Esophagus mucosa (tissue), 1 donor: Measurements from ENCODE around the gene CYS1. TPM values are rescaled to one million over a fixed set of nuclear protein-coding genes. Genes with fewer than 3 reads are reported as not detected.
"Not testable (repeated sequence)": the region's sequence is repeated elsewhere in the genome, so short reads cannot be mapped to it uniquely, and the experiment has no call there.

Experiments used
- ATAC-seq: fragments of 200-7000 bp; cut with Tn5 transposase; one replicate; pipeline ENCODE4 v1.9.1; 2020
- total RNA-seq: library from RNA; stranded (reverse); gene quantifications from one replicate; pipeline ENCODE4 v1.2.4, GENCODE V29; 2023
- donor health status: DM: yes; HTN: yes; CAD: no.

The CYS1 gene
- total RNA-seq, 1 donor from 2014 or later, result 0.52 TPM

GRCh38 chr2:10011606-10012325 lies 68.4 kb downstream of the CYS1 start:
- ATAC-seq, result not testable (repeated sequence)

GRCh38 chr2:10010861-10011605 lies 69.2 kb downstream of the CYS1 start:
- ATAC-seq, result not testable (repeated sequence)

GRCh38 chr2:10009811-10010781 lies 70.1 kb downstream of the CYS1 start:
- ATAC-seq, result no peak

GRCh38 chr2:10009271-10009810 lies 70.9 kb downstream of the CYS1 start:
- ATAC-seq, result no peak

- no peak for ATAC-seq
Observed at GRCh38 chr2:10008809-10009176, 71.4 kb downstream of the CYS1 start.

GRCh38 chr2:10007921-10008808 lies 72.0 kb downstream of the CYS1 start:
- ATAC-seq, result no peak

GRCh38 chr2:10007435-10007834 lies 72.8 kb downstream of the CYS1 start:
- ATAC-seq, result no peak

Other genes with a start within 250 kb of the CYS1 start
- gene TAF1B, start 236.9 kb downstream of the CYS1 start, total RNA-seq, result 24.7 TPM
- 123 TPM for gene GRHL1, start 128.7 kb downstream of the CYS1 start, total RNA-seq
- 6.1 TPM for gene KLF11, start 36.9 kb downstream of the CYS1 start, total RNA-seq
- 66.4 TPM for gene RRM2, start 42.3 kb upstream of the CYS1 start, total RNA-seq
- 13.7 TPM for gene HPCAL1, start 222.5 kb upstream of the CYS1 start, total RNA-seq